ENCODE data around the gene GAS2L2. TPM values are rescaled to one million over a fixed set of nuclear protein-coding genes. Genes with fewer than 3 reads are reported as not detected.
"Not testable (repeated sequence)": the region's sequence is repeated elsewhere in the genome, so short reads cannot be mapped to it uniquely, and the experiment has no call there.

Gene GAS2L2
- polyA plus RNA-seq, 1 donor: not detected

DNA sequence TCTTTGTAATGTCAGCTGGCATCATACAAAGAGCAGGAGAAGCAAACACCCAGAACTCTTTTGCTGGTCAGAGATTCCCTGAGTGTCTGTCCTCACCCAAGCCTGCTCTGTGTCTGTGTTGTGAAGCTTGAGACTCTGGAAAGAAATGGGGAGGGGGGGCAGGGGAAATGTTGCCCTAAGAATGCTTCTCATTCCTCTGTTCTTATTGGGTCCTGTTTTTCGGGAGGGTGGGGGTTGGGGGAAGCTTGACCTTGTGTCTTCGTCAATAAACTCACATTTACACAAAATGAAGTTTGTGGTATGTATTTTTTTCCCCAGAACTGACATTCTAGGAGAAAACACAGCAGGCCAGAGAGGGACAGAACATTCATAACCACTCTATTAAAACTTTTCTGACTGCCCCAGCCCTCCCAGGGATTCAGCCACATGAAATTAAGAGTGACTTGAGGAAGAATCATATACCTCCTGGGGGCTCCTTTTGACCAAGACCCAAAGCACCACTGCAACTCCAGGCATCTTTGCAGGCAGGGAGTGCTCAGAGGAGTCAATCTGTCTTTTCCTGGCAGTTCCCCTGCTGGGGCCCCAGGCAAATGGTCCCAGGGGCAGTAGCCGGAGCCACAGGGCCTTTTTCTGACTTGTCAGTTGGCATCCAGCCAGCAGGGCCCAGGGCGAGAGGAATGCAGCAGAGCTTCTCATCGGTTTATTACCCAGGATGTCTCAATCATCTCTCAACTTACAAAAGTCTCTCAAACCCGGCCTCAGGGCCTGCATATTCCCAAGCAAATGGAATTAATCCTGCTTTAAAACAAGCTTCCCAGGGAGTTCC, 26.7 kb downstream of the GAS2L2 start:
- DNase-seq: no peak

- DNase-seq: no peak
Measured at GRCh38 chr17:35725802-35726126, 27.3 kb downstream of the GAS2L2 start.

DNA sequence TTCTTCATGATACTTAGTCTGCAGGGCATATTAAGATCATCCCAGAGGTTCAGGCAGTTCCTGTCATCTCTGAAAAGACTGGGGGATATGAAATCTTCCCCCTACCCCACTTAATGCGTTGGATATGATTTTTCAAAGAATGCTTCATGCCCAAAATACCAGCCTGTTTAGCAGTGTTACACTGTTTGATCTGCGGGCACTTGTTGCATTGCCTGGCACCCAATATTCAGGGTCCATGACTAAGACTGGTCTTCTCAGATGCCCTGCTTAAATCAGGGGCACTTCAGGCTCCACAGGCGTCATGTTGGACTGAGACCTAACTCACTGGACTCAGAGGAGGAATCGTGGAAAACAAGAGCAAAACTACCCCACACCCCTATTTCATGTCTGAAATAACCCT, 28.0 kb downstream of the GAS2L2 start:
- no peak for DNase-seq

DNA sequence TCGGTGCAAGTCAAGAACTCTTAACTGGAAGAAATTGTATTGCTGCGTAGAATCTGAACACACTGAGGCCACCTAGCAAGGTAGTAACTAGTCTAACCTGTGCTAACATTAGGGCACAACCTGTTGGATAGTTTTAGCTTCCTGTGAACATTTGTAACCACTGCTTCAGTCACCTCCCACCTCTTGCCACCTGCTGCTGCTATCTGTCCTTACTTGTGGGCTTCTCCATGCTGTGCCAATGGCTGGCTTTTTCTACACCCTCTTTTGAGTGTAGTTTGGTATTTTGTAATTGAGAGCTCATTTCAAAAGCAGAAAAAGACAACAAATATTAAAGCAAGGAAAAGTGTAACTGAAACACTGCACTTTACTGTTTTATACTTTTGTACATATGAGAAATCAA, 29.3 kb downstream of the GAS2L2 start:
- no peak for DNase-seq

DNA sequence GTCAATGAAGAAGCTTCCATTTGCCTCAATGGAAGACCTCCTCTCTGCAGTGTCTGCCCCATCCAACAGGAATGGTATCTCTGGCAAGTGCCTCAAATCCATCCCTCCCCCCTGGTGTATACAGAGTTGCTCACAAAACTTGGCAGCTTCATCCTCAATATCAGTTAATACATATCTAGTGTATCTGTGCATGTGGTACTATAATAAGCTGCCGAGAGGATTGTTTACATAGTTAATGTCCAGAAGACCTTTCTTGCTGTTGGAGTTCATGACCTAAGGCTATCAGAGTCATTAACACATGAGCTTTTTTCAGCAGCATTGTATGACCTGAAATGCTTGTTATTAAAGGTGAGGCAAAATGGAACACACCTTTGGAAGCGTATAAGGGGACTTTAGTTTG, 35.6 kb downstream of the GAS2L2 start:
- no peak for DNase-seq

GRCh38 chr17:35716897-35717465, 36.1 kb downstream of the GAS2L2 start:
- no peak for DNase-seq

GRCh38 chr17:35716173-35716572, 36.9 kb downstream of the GAS2L2 start:
- DNase-seq: no peak

DNA sequence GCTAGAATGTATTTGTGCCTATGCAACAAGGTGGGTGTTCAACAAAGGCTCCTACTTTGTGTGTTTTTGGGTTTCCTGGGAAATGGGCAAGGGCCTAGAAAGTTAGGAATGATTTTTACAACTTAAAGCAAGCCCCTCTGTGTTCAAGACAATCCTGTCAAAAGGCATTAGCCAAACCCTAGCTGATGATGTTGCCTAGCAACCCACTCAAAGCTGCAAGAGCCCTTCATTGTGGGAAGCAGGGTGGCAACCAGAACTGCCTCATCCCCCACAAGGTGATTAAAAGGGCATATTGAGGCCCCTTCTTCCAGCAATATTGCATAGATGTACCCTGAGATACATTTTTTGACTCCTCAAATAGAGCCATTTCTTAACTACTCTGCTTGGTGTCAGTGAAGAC, 37.6 kb downstream of the GAS2L2 start:
- DNase-seq: no peak

DNA sequence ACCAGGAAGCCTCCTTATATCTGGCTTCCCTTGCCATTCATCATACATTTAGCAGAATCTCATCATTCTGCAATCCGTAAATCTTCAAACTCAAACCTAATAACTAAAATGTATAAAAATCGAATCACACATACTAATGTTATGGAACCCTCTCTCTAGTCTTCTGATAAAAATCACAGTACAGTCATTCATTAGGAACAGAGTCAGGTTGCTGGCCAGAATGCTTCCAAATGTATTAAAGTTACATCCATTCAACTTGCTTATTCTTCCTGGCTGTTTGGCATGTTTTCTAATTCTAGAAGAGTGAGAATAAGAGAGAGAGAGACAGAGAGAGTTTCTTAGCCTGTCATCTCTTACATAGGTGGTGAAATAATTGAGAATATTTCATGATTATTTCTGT, 38.1 kb downstream of the GAS2L2 start:
- DNase-seq: no peak

- no peak for DNase-seq
Measured at GRCh38 chr17:35713069-35713728, 39.8 kb downstream of the GAS2L2 start.

- DNase-seq: no peak
Measured at GRCh38 chr17:35710950-35711349, 42.1 kb downstream of the GAS2L2 start.

GRCh38 chr17:35709874-35710273, 43.2 kb downstream of the GAS2L2 start:
- DNase-seq: no peak

GRCh38 chr17:35708951-35709350, 44.1 kb downstream of the GAS2L2 start:
- DNase-seq: no peak

DNA sequence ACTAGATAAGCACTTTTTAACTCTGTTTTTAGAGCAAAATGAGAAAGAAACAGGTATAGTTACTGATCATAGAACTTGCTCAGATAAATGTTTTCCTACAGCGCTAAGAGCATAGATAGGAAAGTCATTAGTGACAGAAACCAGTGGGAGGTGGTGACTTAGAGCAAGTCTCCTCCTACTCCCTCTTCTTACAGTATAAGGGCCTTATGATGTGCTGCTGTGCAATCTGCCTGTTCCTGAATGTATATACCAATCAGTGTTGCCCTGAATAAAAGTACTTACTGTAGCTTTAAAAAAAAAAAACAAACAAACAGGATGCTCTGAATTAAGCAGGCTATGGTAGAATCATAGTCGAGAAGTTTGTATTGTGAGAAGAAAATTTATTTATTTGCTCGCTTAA, 44.9 kb downstream of the GAS2L2 start:
- no peak for DNase-seq

- DNase-seq: no peak
Measured at GRCh38 chr17:35705705-35706104, 47.3 kb downstream of the GAS2L2 start.

DNA sequence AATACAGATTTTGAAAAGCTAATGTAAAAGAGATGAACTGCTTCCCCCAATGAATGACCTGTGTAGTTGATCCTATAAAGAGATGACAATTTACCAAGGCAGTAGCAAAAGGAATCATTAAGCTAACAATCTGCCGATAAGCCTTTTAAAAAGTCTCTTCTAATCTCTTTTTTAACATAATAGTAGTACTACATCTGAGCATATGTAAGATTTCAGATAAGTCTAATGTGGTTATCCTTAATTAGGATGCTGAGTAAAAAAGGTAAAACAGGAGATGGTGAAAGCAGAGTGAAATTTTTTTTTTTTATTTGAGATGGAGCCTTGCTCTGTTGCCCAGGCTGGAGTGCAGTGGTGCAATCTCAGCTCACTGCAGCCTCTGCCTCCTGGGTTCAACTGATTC, 47.8 kb downstream of the GAS2L2 start:
- no peak for DNase-seq

DNA sequence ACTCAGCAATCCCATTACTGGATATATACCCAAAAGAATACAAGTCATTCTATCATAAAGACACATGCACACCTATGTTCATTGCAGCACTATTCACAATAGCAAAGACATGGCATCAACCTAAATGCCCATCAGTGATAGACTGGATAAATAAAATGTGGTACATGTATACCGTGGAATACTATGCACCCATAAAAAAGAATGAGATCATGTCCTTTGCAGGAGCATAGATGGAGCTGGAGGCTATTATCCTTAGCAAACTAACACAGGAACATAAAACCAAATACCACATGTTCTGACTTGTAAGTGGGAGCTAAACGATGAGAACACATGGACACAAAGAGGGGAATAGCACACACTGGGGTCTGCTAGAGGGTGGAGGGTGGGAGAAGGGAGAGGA, 49.7 kb downstream of the GAS2L2 start:
- not testable (repeated sequence) for DNase-seq

- no peak for DNase-seq
Measured at GRCh38 chr17:35701491-35701890, 51.5 kb downstream of the GAS2L2 start.

DNA sequence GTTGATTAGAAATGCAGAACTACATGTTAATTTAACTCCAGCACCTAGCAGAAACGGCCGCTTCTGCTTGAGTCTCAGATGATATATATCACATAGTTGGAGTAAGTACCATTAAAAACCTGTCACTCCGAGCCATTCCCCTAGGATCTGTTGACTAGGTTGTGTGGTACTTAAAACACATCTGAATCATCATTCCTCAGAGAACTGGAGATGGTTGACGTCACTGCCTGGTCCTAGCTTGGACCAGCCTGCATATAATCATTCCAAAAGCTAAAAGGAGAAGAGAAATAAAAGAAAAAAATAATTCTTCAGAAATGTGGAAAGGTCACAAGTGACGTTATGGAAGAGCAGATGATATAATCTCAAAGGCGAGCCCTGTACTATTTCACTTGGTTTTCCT, 52.9 kb downstream of the GAS2L2 start:
- DNase-seq: no peak

- DNase-seq: no peak
Measured at GRCh38 chr17:35698800-35699199, 54.2 kb downstream of the GAS2L2 start.

DNA sequence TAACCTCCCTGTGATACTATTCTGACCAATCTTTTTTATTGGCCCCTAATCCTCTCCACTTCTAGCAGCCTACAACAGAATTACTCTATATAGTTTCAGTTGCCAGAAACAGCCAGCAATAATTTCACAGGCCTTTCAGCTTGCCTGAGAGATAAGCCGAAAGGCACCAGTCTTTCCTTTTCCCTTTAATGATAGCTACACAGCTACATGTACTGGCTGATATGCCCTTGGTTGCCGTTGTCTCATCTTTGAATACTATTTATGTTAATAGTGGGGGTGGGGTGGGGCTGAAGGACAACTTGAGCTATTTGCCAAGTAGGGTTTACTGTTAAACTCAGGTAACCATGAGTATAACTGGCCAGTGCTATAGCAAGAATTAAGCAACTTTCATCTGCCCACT, 57.4 kb downstream of the GAS2L2 start:
- DNase-seq: no peak

- no peak for DNase-seq
Measured at GRCh38 chr17:35694906-35695305, 58.1 kb downstream of the GAS2L2 start.
